OCI-LY7 (cell line): ENCODE data around the gene CRELD1.

ENCODE experiments used
- CTCF ChIP-seq: fragments of 200-600 bp; sonication (generic); conservative IDR thresholded peaks from 2 replicates; pipeline ENCODE4 v1.5.1; 2014; ENCODE audit warnings: mild to moderate bottlenecking, antibody characterized with exemption, low read length, moderate library complexity, mixed read lengths
- EZH2phosphoT487 ChIP-seq: fragments of 200-600 bp; sonication (generic); IDR thresholded peaks from 2 replicates; pipeline ENCODE4 v1.6.1; 2018; ENCODE audit warnings: low read depth, borderline replicate concordance, mild to moderate bottlenecking, mixed run types, antibody characterized with exemption, low read length, moderate library complexity, mixed read lengths

- TF ChIP-seq CTCF (no peak), EZH2phosphoT487 (no peak)
These were observed 18.6 kb downstream of the CRELD1 start, which contains the start of gene PRRT3 for GRCh38 chr3:9951962-9952805.
